Tibial artery (tissue), 4 donors: ENCODE measurements around the gene HIVEP1.

ENCODE experiments used
- DNase-seq, 2 donors: peaks; one replicate each; pipeline ENCODE4 v3.0.0-alpha.2; 2019
- H3K27ac ChIP-seq, 2 donors: fragments of 200-600 bp; sonication (generic) in 1 of 2; 1 replicate in 1 of 2; 2 replicates in 1 of 2; pipeline ENCODE4 v1.5.1; 2018 to 2019; ENCODE audit warnings: mild to moderate bottlenecking in 1 of 2
- H3K27me3 ChIP-seq, 2 donors: fragments of 200-600 bp; sonication (generic) in 1 of 2; one replicate each; pipeline versions ENCODE4 v1.5.1 to v1.6.0; 2016 to 2019
- H3K36me3 ChIP-seq, 3 donors: fragments of 200-600 bp; sonication (generic) in 2 of 3; one replicate each; pipeline ENCODE4 v1.5.1; 2016 to 2019; ENCODE audit warnings: mild to moderate bottlenecking in 2 of 3
- H3K4me1 ChIP-seq, 4 donors: fragments of 200-600 bp; sonication (generic) in 2 of 4; 1 replicate in 3 of 4; 2 replicates in 1 of 4; pipeline ENCODE4 v1.5.1; 2016 to 2019
- H3K4me3 ChIP-seq, 2 donors: fragments of 200-600 bp; sonication (generic) in 1 of 2; 1 replicate in 1 of 2; 2 replicates in 1 of 2; pipeline ENCODE4 v1.5.1; 2018 to 2019; ENCODE audit warnings: mild to moderate bottlenecking in 2 of 2
- H3K9me3 ChIP-seq, 3 donors: fragments of 200-600 bp; sonication (generic) in 1 of 3; one replicate each; pipeline ENCODE4 v1.5.1; 2016 to 2019
- CTCF ChIP-seq, 2 experiments: fragments of 200-600 bp in 1 of 2; fragments of 450-650 bp in 1 of 2; IDR thresholded peaks; one replicate each; pipeline ENCODE4 v1.5.1; 2017 to 2019; ENCODE audit warnings: antibody characterized with exemption in 2 of 2, mild to moderate bottlenecking in 1 of 2, moderate library complexity in 1 of 2
- intact Hi-C: fragments of 100-400 bp; cut with DNase I; formaldehyde crosslinking; loops from one replicate; pipeline ENCODE4 v1.15.0; 2023; ENCODE audit warnings: low total_unique reads

Gene HIVEP1

GRCh38 chr6:12116264-12116800 is 104.2 kb downstream of the HIVEP1 start:
- intact Hi-C loops, result no loop called here
- Histone ChIP-seq H3K4me1 (no peaks in the 10 kb centered on the region), H3K27me3 (no peaks in the 10 kb centered on the region), H3K27ac (no peak overlapping the region), H3K9me3 (peaks cover 0 to 8% (median 0%) of the 10 kb centered on the region in 3 donors), H3K4me3 (no peak overlapping the region), H3K36me3 (peaks cover 15 to 27% (median 15%) of the 10 kb centered on the region in 3 donors)
- TF ChIP-seq CTCF (IDR thresholded peaks at IDR 0.05), result no peak
- DNase-seq, result no peak

GRCh38 chr6:12116978-12117377 is 104.9 kb downstream of the HIVEP1 start:
- peaks cover 15 to 28% (median 21%) of the 10 kb centered on the region in 3 donors for H3K36me3 ChIP-seq
- DNase-seq, result no peak
- H3K27me3 ChIP-seq, result no peaks in the 10 kb centered on the region
- H3K4me3 ChIP-seq, result no peak overlapping the region
- intact Hi-C loops, result no loop called here
- no peaks in the 10 kb centered on the region for H3K4me1 ChIP-seq
- peaks cover 0 to 8% (median 0%) of the 10 kb centered on the region in 3 donors for H3K9me3 ChIP-seq
- no peak overlapping the region for H3K27ac ChIP-seq
- no peak for TF ChIP-seq CTCF (IDR thresholded peaks at IDR 0.05)

DNA sequence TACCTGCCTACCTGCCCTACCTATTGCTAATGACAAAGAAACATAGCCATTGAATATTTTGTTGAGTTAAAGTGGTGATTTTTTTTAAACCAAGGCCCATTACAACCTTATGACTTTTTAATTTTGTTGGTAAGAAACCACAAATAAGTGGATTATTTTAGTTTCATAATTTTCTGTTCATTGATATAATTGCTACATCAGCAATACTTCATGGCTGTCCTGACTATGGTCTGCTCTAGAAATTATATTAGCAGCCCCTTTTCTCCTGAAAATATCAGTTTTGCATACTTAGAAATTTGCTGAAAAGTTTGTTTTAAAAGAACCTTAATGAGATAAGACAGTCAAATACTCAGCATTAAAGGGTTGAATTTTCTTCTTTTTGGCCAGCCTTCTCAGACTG is 106.5 kb downstream of the HIVEP1 start:
- H3K27me3 ChIP-seq, result no peaks in the 10 kb centered on the region
- no peak for TF ChIP-seq CTCF (IDR thresholded peaks at IDR 0.05)
- DNase-seq, result no peak
- H3K36me3 ChIP-seq, result peaks cover 15 to 28% (median 21%) of the 10 kb centered on the region in 3 donors
- intact Hi-C loops, result no loop called here
- no peak overlapping the region for H3K27ac ChIP-seq
- H3K9me3 ChIP-seq, result peaks cover 0 to 8% (median 0%) of the 10 kb centered on the region in 3 donors
- no peak overlapping the region for H3K4me3 ChIP-seq
- no peaks in the 10 kb centered on the region for H3K4me1 ChIP-seq

DNA sequence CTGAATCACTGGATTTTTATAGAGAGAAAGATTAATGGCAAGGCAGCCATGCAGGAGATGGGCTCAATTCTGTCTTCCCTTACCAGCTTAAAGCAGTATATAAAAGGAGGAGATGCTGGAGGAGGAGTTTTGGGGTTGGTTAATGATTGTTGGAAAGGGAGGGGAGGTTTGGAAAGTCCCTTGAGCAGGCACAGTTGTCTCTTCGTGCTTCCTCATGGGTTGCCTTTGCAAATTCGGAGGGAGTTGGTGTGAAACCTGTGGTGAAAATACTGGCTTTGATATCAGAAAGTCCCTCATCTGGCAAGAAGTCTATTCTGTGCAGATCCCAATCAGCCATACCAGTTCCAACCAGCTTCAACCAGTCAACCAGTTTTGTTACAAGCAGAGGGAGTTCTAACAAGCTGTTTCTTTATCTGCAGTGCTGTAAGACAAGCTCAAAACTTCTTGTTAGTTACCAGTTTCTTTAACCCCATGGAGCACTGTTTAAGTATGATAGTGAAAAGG is 107.0 kb downstream of the HIVEP1 start:
- Histone ChIP-seq H3K27me3 (no peaks in the 10 kb centered on the region), H3K4me3 (no peak overlapping the region), H3K36me3 (peaks cover 15 to 28% (median 21%) of the 10 kb centered on the region in 3 donors), H3K27ac (no peak overlapping the region), H3K4me1 (no peaks in the 10 kb centered on the region), H3K9me3 (peaks cover 0 to 8% (median 0%) of the 10 kb centered on the region in 3 donors)
- DNase-seq, result no peak
- no peak for TF ChIP-seq CTCF (IDR thresholded peaks at IDR 0.05)
- intact Hi-C loops, result no loop called here

GRCh38 chr6:12125396-12125795 is 113.3 kb downstream of the HIVEP1 start:
- no peaks in the 10 kb centered on the region for H3K4me1 ChIP-seq
- no peak for TF ChIP-seq CTCF (IDR thresholded peaks at IDR 0.05)
- no peak for DNase-seq
- intact Hi-C loops, result no loop called here
- H3K9me3 ChIP-seq, result no peaks in the 10 kb centered on the region
- H3K27me3 ChIP-seq, result no peaks in the 10 kb centered on the region
- H3K36me3 ChIP-seq, result peaks cover 6 to 18% (median 15%) of the 10 kb centered on the region in 3 donors
- H3K4me3 ChIP-seq, result no peak overlapping the region
- no peak overlapping the region for H3K27ac ChIP-seq
